GM18499 (cell line): ENCODE measurements around the gene RFTN1.

Experiments used
- ATAC-seq: cut with Tn5 transposase; IDR thresholded peaks from one replicate; pipeline ENCODE4 v1.9.1; 2021; ENCODE audit warnings: moderate number of reproducible peaks; ENCODE audit not compliant: insufficient read depth, unreplicated experiment

RFTN1 gene

GRCh38 chr3:16529264-16529663 lies 15.8 kb upstream of the RFTN1 start:
- ATAC-seq, result no peak

GRCh38 chr3:16528581-16528993 lies 15.1 kb upstream of the RFTN1 start:
- no peak for ATAC-seq

- ATAC-seq, result no peak
These were observed 14.6 kb upstream of the RFTN1 start for GRCh38 chr3:16528106-16528505.

- ATAC-seq, result no peak
These were observed 10.7 kb upstream of the RFTN1 start for GRCh38 chr3:16524196-16524595.

GRCh38 chr3:16523778-16524177 lies 10.3 kb upstream of the RFTN1 start:
- ATAC-seq, result no peak

- ATAC-seq, result no peak
These were observed 9.3 kb upstream of the RFTN1 start for GRCh38 chr3:16522834-16523233.

- ATAC-seq, result peak; percentile 43
These were observed 7.7 kb upstream of the RFTN1 start for GRCh38 chr3:16520970-16521881.

GRCh38 chr3:16520241-16520969 lies 6.9 kb upstream of the RFTN1 start:
- ATAC-seq, result no peak

GRCh38 chr3:16516695-16517481 lies 3.4 kb upstream of the RFTN1 start:
- ATAC-seq, result no peak

GRCh38 chr3:16515885-16516420 lies 2.5 kb upstream of the RFTN1 start:
- ATAC-seq, result no peak

- no peak for ATAC-seq
These were observed 1.4 kb upstream of the RFTN1 start for GRCh38 chr3:16514755-16515353.

- ATAC-seq, result no peak
These were observed 662 bp upstream of the RFTN1 start for GRCh38 chr3:16514021-16514700.

- ATAC-seq, result no peak
These were observed 911 bp downstream of the RFTN1 start for GRCh38 chr3:16512435-16513140.

- peak; percentile 39 for ATAC-seq
These were observed 1.6 kb downstream of the RFTN1 start for GRCh38 chr3:16511681-16512434.

GRCh38 chr3:16510620-16511319 lies 2.7 kb downstream of the RFTN1 start:
- ATAC-seq, result no peak

GRCh38 chr3:16509721-16510619 lies 3.5 kb downstream of the RFTN1 start:
- ATAC-seq, result no peak

- ATAC-seq, result no peak
These were observed 4.9 kb downstream of the RFTN1 start for GRCh38 chr3:16508591-16508995.
